ENCODE measurements around the gene TNFSF4. TPM values are rescaled to one million over a fixed set of nuclear protein-coding genes. Genes with fewer than 3 reads are reported as not detected.
A peak's percentile ranks its signal among the peaks of the same experiment; 100 is the strongest.

Gene TNFSF4
- total and polyA plus RNA-seq, 2 of the 13 experiments (the other 11 are each of a cell fraction or from before 2014, with no cell fraction given) = 2.4 to 7.9 TPM

GRCh38 chr1:173205146-173206051, 1.7 kb downstream of the TNFSF4 start (continued):
- TF ChIP-seq ZNF841 (CRISPR knock-in tag; IDR thresholded peaks at IDR 0.05; ENCODE audit: borderline replicate concordance) = peak; percentile 51; the same call in 1 of the 2 replicates
- peak; percentile 63; the same call in 1 of the 2 replicates for TF ChIP-seq ETV5 (CRISPR knock-in tag; IDR thresholded peaks at IDR 0.05; ENCODE audit: borderline replicate concordance)
- no peak for TF ChIP-seq STAT6 (CRISPR knock-in tag; IDR thresholded peaks at IDR 0.05; ENCODE audit: borderline replicate concordance)
- TF ChIP-seq KLF16 (CRISPR knock-in tag; IDR thresholded peaks at IDR 0.05) = peak in 1 of 2 experiments; percentile 56; a peak in 2 of 4 replicates
- no peak for TF ChIP-seq PAX8 (CRISPR knock-in tag; IDR thresholded peaks at IDR 0.05; ENCODE audit: borderline replicate concordance)
- no peak for TF ChIP-seq KLF15 (CRISPR knock-in tag; IDR thresholded peaks at IDR 0.05; ENCODE audit: borderline replicate concordance)
- TF ChIP-seq STAT5B (CRISPR knock-in tag; IDR thresholded peaks at IDR 0.05) = no peak
- TF ChIP-seq ZNF691 (CRISPR knock-in tag; IDR thresholded peaks at IDR 0.05; ENCODE audit: borderline replicate concordance, low read depth) = no peak; the same call in 1 of the 2 replicates
- TF ChIP-seq NR1H2 (CRISPR knock-in tag; IDR thresholded peaks at IDR 0.05; ENCODE audit: borderline replicate concordance, low read depth) = no peak
- no peak for TF ChIP-seq PREB (CRISPR knock-in tag; IDR thresholded peaks at IDR 0.05)
- TF ChIP-seq MIER2 (CRISPR knock-in tag; IDR thresholded peaks at IDR 0.05) = peak; percentile 35; the same call in 1 of the 2 replicates
- peak; percentile 71; the same call in 1 of the 2 replicates for TF ChIP-seq TFAP4 (IDR thresholded peaks at IDR 0.05; ENCODE audit: borderline replicate concordance, low read depth)
- no peak; the same call in 1 of the 2 replicates for TF ChIP-seq ZNF737 (CRISPR knock-in tag; IDR thresholded peaks at IDR 0.05; ENCODE audit: borderline replicate concordance)
- TF ChIP-seq ZGPAT (CRISPR knock-in tag; IDR thresholded peaks at IDR 0.05) = no peak
- no peak for TF ChIP-seq ZNF224 (CRISPR knock-in tag; IDR thresholded peaks at IDR 0.05)
- no peak for TF ChIP-seq GTF2F1 (IDR thresholded peaks at IDR 0.05; ENCODE audit: low read length)
- peak; percentile 51; the same call in 1 of the 2 replicates for TF ChIP-seq ARID2 (CRISPR knock-in tag; IDR thresholded peaks at IDR 0.05; ENCODE audit: borderline replicate concordance)
- no peak for TF ChIP-seq KAT7 (CRISPR knock-in tag; IDR thresholded peaks at IDR 0.05; ENCODE audit: borderline replicate concordance)
- TF ChIP-seq THAP11 (CRISPR knock-in tag; IDR thresholded peaks at IDR 0.05) = peak; percentile 65; the same call in 1 of the 2 replicates
- no peak for TF ChIP-seq ZNF720 (CRISPR knock-in tag; IDR thresholded peaks at IDR 0.05)
- TF ChIP-seq JUN (CRISPR knock-in tag; IDR thresholded peaks at IDR 0.05) = no peak
- peak; percentile 75; the same call in 1 of the 2 replicates for TF ChIP-seq SSRP1 (CRISPR knock-in tag; IDR thresholded peaks at IDR 0.05)
- TF ChIP-seq ADNP (CRISPR knock-in tag; IDR thresholded peaks at IDR 0.05) = no peak

Measured in HepG2 (cell line).